ENCODE results near the gene CAPN12.

Gene CAPN12

GRCh38 chr19:38700902-38701454 lies 43.3 kb downstream of the CAPN12 start:
- TF ChIP-seq, protein P1, sequence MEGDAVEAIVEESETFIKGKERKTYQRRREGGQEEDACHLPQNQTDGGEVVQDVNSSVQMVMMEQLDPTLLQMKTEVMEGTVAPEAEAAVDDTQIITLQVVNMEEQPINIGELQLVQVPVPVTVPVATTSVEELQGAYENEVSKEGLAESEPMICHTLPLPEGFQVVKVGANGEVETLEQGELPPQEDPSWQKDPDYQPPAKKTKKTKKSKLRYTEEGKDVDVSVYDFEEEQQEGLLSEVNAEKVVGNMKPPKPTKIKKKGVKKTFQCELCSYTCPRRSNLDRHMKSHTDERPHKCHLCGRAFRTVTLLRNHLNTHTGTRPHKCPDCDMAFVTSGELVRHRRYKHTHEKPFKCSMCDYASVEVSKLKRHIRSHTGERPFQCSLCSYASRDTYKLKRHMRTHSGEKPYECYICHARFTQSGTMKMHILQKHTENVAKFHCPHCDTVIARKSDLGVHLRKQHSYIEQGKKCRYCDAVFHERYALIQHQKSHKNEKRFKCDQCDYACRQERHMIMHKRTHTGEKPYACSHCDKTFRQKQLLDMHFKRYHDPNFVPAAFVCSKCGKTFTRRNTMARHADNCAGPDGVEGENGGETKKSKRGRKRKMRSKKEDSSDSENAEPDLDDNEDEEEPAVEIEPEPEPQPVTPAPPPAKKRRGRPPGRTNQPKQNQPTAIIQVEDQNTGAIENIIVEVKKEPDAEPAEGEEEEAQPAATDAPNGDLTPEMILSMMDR (IDR thresholded peaks at IDR 0.05; ENCODE audit: low read depth, low read length) = no peak
- no peak for DNase-seq (ENCODE audit: low read depth in 2 of 2)
- H3K4me3 ChIP-seq (replicated peaks in 1 of 2; ENCODE audit: low read depth in 2 of 2, low read length in 2 of 2) = no peak overlapping the region

GRCh38 chr19:38700350-38700901 lies 43.8 kb downstream of the CAPN12 start:
- no peak overlapping the region for H3K4me3 ChIP-seq (replicated peaks in 1 of 2; ENCODE audit: low read depth in 2 of 2, low read length in 2 of 2)
- TF ChIP-seq, protein P1 (IDR thresholded peaks at IDR 0.05; ENCODE audit: low read depth, low read length) = no peak
- DNase-seq (ENCODE audit: low read depth in 2 of 2) = no peak

GRCh38 chr19:38699647-38700349 lies 44.5 kb downstream of the CAPN12 start:
- TF ChIP-seq, protein P1 (IDR thresholded peaks at IDR 0.05; ENCODE audit: low read depth, low read length) = no peak
- no peak overlapping the region for H3K4me3 ChIP-seq (replicated peaks in 1 of 2; ENCODE audit: low read depth in 2 of 2, low read length in 2 of 2)
- no peak for DNase-seq (ENCODE audit: low read depth in 2 of 2)

DNA sequence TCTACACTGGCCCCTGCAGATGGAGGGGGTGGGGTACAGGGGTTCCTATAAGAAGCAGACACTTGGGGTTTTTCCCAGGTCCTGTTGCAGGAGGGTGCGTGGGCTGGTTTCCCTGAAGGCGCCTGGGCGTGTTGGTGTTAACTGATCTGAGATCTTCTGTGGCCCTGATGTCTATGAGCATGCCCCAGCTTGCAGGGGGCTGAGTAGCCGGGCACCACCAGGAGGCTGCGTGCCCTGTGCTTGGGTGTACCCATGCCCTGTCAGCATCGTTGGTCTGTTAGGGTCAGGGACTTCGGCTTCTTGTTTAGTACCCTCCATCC lies 45.3 kb downstream of the CAPN12 start:
- DNase-seq (ENCODE audit: low read depth in 2 of 2) = no peak
- H3K4me3 ChIP-seq (replicated peaks in 1 of 2; ENCODE audit: low read depth in 2 of 2, low read length in 2 of 2) = no peak overlapping the region

DNA sequence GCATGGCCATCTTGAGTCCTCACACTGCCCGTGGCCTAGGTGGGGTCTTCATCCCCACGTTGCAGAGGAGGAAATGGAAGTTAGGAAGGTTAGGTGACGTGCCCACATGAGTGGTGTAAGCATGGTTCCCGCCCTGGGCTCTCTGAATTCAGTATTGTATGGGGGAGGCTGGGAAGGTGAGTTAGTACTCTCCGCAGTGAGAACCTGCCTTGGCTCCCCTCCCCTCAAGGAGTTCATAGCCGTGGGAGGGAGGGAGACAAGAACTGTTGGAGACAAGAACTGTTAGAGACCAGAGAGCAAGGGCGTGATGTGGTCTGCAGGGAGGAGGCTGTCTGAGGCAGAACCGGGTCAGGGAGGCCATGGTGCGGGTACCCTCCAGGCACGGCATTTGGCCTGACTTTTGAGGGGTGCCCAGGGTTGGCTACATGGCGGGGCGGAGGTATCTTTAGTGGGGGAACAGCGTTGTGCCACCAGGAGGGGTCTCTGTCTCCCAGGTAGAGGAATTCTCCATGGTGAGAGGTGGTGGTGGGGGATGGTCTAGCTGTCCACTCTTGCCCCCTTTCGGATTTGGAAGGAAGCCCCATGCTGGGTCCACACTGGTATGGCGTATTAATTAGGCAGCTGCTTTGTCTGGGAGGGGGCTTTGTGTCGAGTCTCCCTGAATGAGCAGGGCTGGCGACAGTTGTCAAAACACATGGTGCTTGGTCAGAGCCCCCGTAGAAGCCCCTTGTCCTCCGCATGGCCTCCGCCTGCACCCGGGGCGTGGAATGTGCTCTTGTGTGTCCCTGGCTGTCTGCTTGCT lies 45.8 kb downstream of the CAPN12 start:
- TF ChIP-seq, protein P1 (IDR thresholded peaks at IDR 0.05; ENCODE audit: low read depth, low read length) = no peak
- H3K4me3 ChIP-seq (replicated peaks in 1 of 2; ENCODE audit: low read depth in 2 of 2, low read length in 2 of 2) = no peak overlapping the region
- DNase-seq (ENCODE audit: low read depth in 2 of 2) = no peak

More for the DNA sequence above, 45.3 kb downstream of the CAPN12 start:
- TF ChIP-seq, protein P1 (IDR thresholded peaks at IDR 0.05; ENCODE audit: low read depth, low read length) = no peak

DNA sequence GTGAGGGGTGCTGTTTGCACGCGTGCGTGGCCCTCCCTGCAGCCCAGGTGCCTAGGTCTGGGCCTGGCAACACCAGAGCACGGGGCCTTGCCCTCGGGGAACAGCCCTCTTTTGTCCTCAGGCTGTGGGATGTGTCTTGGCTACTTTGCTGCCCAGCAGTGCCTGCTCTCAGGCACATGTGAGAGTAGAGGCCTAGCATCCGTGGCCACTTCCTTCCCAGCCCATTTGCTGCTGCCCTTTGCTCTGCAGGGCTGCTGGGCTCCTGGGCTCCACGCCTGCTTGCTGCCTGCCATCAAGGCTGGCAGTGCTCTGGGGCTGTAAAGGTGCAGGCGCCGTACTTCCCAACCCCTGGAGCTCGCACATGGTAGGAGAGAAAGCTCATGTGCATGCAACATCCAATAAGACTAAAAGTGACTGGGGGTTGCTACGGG lies 46.6 kb downstream of the CAPN12 start:
- no peak overlapping the region for H3K4me3 ChIP-seq (replicated peaks in 1 of 2; ENCODE audit: low read depth in 2 of 2, low read length in 2 of 2)
- TF ChIP-seq, protein P1 (IDR thresholded peaks at IDR 0.05; ENCODE audit: low read depth, low read length) = no peak
- no peak for DNase-seq (ENCODE audit: low read depth in 2 of 2)
